Suprapubic skin (tissue), 4 donors: ENCODE measurements around the gene SLC29A1.

Source experiments
- POLR2A ChIP-seq, 2 donors: fragments of 450-650 bp; IDR thresholded peaks; one replicate each; pipeline ENCODE4 v1.6.1; 2017; ENCODE audit warnings: antibody characterized with exemption in 2 of 2, mild to moderate bottlenecking in 2 of 2, moderate library complexity in 2 of 2
- POLR2AphosphoS5 ChIP-seq, 3 donors: sonication (generic); formaldehyde crosslinking; IDR thresholded peaks; one replicate each; pipeline ENCODE4 v1.6.1; 2017; ENCODE audit warnings: antibody characterized with exemption in 3 of 3

GRCh38 chr6:44258325-44258863 is 35.0 kb downstream of the SLC29A1 start:
- no peak for TF ChIP-seq POLR2AphosphoS5 (IDR thresholded peaks at IDR 0.05)
- TF ChIP-seq POLR2A (IDR thresholded peaks at IDR 0.05): no peak
